IMR-90 (cell line): ENCODE measurements around the gene ARHGAP21. TPM values are rescaled to one million over a fixed set of nuclear protein-coding genes. Genes with fewer than 3 reads are reported as not detected.

Source experiments
- ATAC-seq: fragments of 200-7000 bp; cut with Tn5 transposase; 2 replicates; pipeline ENCODE4 v1.9.1; 2020; ENCODE audit warnings: low read depth, mild to moderate bottlenecking, moderate library complexity
- BruUV-seq: library from RNA; stranded (reverse); fragments of 400-500 nt; replicated peaks from 2 replicates; lab custom pipeline; 2021; lab: Mats Ljungman, UMichigan
- CTCF ChIA-PET: fragments of 300-600 bp; formaldehyde crosslinking; extraction: SDS; loops from one replicate; lab custom pipeline; 2021; ENCODE audit warnings: antibody characterized with exemption; lab: Yijun Ruan, JAX
- POLR2A ChIA-PET: fragments of 300-600 bp; sonication (Branson Sonifier 250); formaldehyde crosslinking; loops from one replicate; lab custom pipeline; 2022; ENCODE audit warnings: antibody characterized with exemption; ENCODE audit not compliant: unreplicated experiment; lab: Charles Lee
- DNase-seq: peaks from one replicate; pipeline ENCODE4 v3.0.0; 2013
- H2AFZ ChIP-seq: replicated peaks from 2 replicates; pipeline ENCODE3; 2013; ENCODE audit warnings: low read length, mild to moderate bottlenecking; ENCODE audit not compliant: poor library complexity
- H2AK5ac ChIP-seq: 2 replicates; pipeline ENCODE4 v1.6.1; 2013; ENCODE audit warnings: low read depth, low read length, inconsistent platforms
- H2AK9ac ChIP-seq: replicated peaks from 2 replicates; pipeline ENCODE3; 2013; ENCODE audit warnings: mild to moderate bottlenecking, low read depth, low read length, moderate library complexity; ENCODE audit not compliant: poor library complexity
- H2BK120ac ChIP-seq: 2 replicates; pipeline ENCODE4 v1.6.1; 2013; ENCODE audit warnings: low read depth, low read length, inconsistent platforms
- H2BK15ac ChIP-seq: 3 replicates; pipeline ENCODE4 v1.6.1; 2013; ENCODE audit warnings: low read depth, low read length, inconsistent platforms
- H2BK20ac ChIP-seq: 2 replicates; pipeline ENCODE4 v1.6.1; 2013; ENCODE audit warnings: low read depth, mild to moderate bottlenecking, inconsistent platforms, low read length, moderate library complexity
- H2BK5ac ChIP-seq: 2 replicates; pipeline ENCODE4 v1.6.1; 2013; ENCODE audit warnings: mild to moderate bottlenecking, low read depth, low read length, inconsistent platforms; ENCODE audit not compliant: poor library complexity, severe bottlenecking
- H3K14ac ChIP-seq: replicated peaks from 2 replicates; pipeline ENCODE4 v1.6.1; 2013; ENCODE audit warnings: low read depth, low read length, inconsistent platforms
- H3K18ac ChIP-seq: 2 replicates; pipeline ENCODE4 v1.6.1; 2013; ENCODE audit warnings: low read depth, low read length, control low read depth
- H3K23ac ChIP-seq: 2 replicates; pipeline ENCODE4 v1.6.1; 2013; ENCODE audit warnings: low read depth, low read length, inconsistent platforms
- H3K27ac ChIP-seq: 2 replicates; pipeline ENCODE4 v1.5.1; 2013; ENCODE audit warnings: mild to moderate bottlenecking, control low read depth, low read length; ENCODE audit not compliant: insufficient read depth
- H3K27me3 ChIP-seq: 2 replicates; pipeline ENCODE4 v1.6.1; 2013; ENCODE audit warnings: low read length; ENCODE audit not compliant: control insufficient read depth, insufficient read depth
- H3K36me3 ChIP-seq: 2 replicates; pipeline ENCODE4 v1.6.1; 2013; ENCODE audit warnings: low read length, mixed read lengths; ENCODE audit not compliant: control insufficient read depth, insufficient read depth
- H3K4ac ChIP-seq: 2 replicates; pipeline ENCODE4 v1.6.1; 2013; ENCODE audit warnings: low read depth, low read length, inconsistent platforms
- H3K4me1 ChIP-seq: 2 replicates; pipeline ENCODE4 v1.6.1; 2013; ENCODE audit warnings: low read length, mixed read lengths; ENCODE audit not compliant: control insufficient read depth, insufficient read depth
- H3K4me2 ChIP-seq: 2 replicates; pipeline ENCODE4 v1.6.1; 2013; ENCODE audit warnings: low read depth, mild to moderate bottlenecking, control low read depth, low read length, moderate library complexity
- H3K4me3 ChIP-seq: 2 replicates; pipeline ENCODE4 v1.5.1; 2013; ENCODE audit warnings: low read depth, mild to moderate bottlenecking, control low read depth, low read length, moderate library complexity; ENCODE audit not compliant: insufficient read depth
- H3K56ac ChIP-seq: 2 replicates; pipeline ENCODE4 v1.6.1; 2013; ENCODE audit warnings: low read length, inconsistent platforms; ENCODE audit not compliant: insufficient read depth; ENCODE audit errors: extremely low read depth
- H3K79me1 ChIP-seq, 2 experiments: 2 replicates each; pipeline ENCODE4 v1.6.1; 2013; ENCODE audit warnings: low read length in 2 of 2, inconsistent platforms in 1 of 2, low read depth in 1 of 2
- H3K9ac ChIP-seq: 2 replicates; pipeline ENCODE4 v1.6.1; 2013; ENCODE audit warnings: low read depth, low read length, control low read depth
- H3K9me1 ChIP-seq: 2 replicates; pipeline ENCODE4 v1.6.1; 2013; ENCODE audit warnings: low read length, inconsistent platforms; ENCODE audit not compliant: insufficient read depth
- H3K9me3 ChIP-seq: 2 replicates; pipeline ENCODE4 v1.6.1; 2013; ENCODE audit warnings: low read length; ENCODE audit not compliant: control insufficient read depth, insufficient read depth
- H4K20me1 ChIP-seq: 2 replicates; pipeline ENCODE4 v1.6.1; 2013; ENCODE audit warnings: low read length, inconsistent platforms; ENCODE audit not compliant: insufficient read depth
- H4K5ac ChIP-seq: 2 replicates; pipeline ENCODE4 v1.6.1; 2013; ENCODE audit warnings: mild to moderate bottlenecking, low read depth, low read length, control low read depth
- H4K8ac ChIP-seq, 2 experiments: 2 replicates each; pipeline ENCODE4 v1.6.1; 2013; ENCODE audit warnings: low read depth in 2 of 2, low read length in 2 of 2, control low read depth in 1 of 2, inconsistent platforms in 1 of 2
- H4K91ac ChIP-seq: 2 replicates; pipeline ENCODE4 v1.6.1; 2013; ENCODE audit warnings: low read depth, low read length, inconsistent platforms; ENCODE audit not compliant: insufficient read depth
- CEBPB ChIP-seq: IDR thresholded peaks from 2 replicates; pipeline ENCODE4 v1.6.1; 2012; ENCODE audit warnings: low read depth, low read length, improper control_type of control experiment
- CHD1 ChIP-seq: IDR thresholded peaks from 2 replicates; pipeline ENCODE4 v1.6.1; 2012; ENCODE audit warnings: low read depth, low read length, improper control_type of control experiment
- FOS ChIP-seq: fragments of 150-350 bp; IDR thresholded peaks from 2 replicates; pipeline ENCODE4 v1.6.1; 2016; ENCODE audit warnings: low read depth, low read length
- MAFK ChIP-seq: IDR thresholded peaks from 2 replicates; pipeline ENCODE4 v1.6.1; 2012; ENCODE audit warnings: low read depth, low read length, improper control_type of control experiment
- MAZ ChIP-seq: IDR thresholded peaks from 2 replicates; pipeline ENCODE4 v1.6.1; 2012; ENCODE audit warnings: low read depth, mild to moderate bottlenecking, low read length, improper control_type of control experiment, moderate library complexity, borderline replicate concordance
- MXI1 ChIP-seq: IDR thresholded peaks from 2 replicates; pipeline ENCODE4 v1.6.1; 2012; ENCODE audit warnings: low read depth, mild to moderate bottlenecking, low read length, moderate library complexity, borderline replicate concordance
- POLR2A ChIP-seq: IDR thresholded peaks from 2 replicates; pipeline ENCODE4 v1.6.1; 2012; ENCODE audit warnings: mild to moderate bottlenecking, low read depth, low read length
- WGBS, 2 experiments: methylation state at CpG; one replicate each; pipeline versions ENCODE4 v1.1.5 to v1.1.7; 2013; ENCODE audit warnings: missing lambda C conversion rate in 2 of 2; ENCODE audit not compliant: insufficient read length in 1 of 2; ENCODE audit errors: extremely low coverage in 2 of 2; 5-methylcytosine and 5-hydroxymethylcytosine counted together
- dilution Hi-C: fragments of 300-500 bp; cut with HindIII; formaldehyde crosslinking; loops from one replicate; pipeline ENCODE4 v1.14.3; 2018; ENCODE audit warnings: low sequenced_read_pairs; ENCODE audit not compliant: unreplicated experiment
- in situ Hi-C: fragments of 300-500 bp; cut with MboI; formaldehyde crosslinking; loops from 3 replicates; pipeline ENCODE4 v1.14.3; 2019; ENCODE audit warnings: low sequenced_read_pairs, inconsistent platforms, mixed read lengths
- intact Hi-C: fragments of 100-400 bp; cut with micrococcal nuclease; formaldehyde crosslinking; loops from 2 replicates; pipeline ENCODE4 v1.10.0; 2022
- polyA plus RNA-seq, 3 experiments: library from polyadenylated mRNA; depleted of rRNA; stranded (reverse); fragments of >200 nt; gene quantifications; 2 replicates each; pipeline ENCODE4 v1.2.3, GENCODE V29; 2012; ENCODE audit warnings: low replicate concordance in 1 of 3
- total RNA-seq: library from RNA; depleted of rRNA; stranded (reverse); fragments of >200 nt; gene quantifications from 2 replicates; pipeline ENCODE4 v1.2.3, GENCODE V29; 2012
- TF ChIP-seq, protein P1 (sequence below): fragments of 150-350 bp; IDR thresholded peaks from 2 replicates; pipeline ENCODE4 v1.6.1; 2017; ENCODE audit warnings: mild to moderate bottlenecking, antibody characterized with exemption, low read length, low read depth

ARHGAP21 gene
- total and polyA plus RNA-seq, 2 of the 4 experiments (the other 2 are of a cell fraction), result 43.3 to 94.3 TPM

DNA sequence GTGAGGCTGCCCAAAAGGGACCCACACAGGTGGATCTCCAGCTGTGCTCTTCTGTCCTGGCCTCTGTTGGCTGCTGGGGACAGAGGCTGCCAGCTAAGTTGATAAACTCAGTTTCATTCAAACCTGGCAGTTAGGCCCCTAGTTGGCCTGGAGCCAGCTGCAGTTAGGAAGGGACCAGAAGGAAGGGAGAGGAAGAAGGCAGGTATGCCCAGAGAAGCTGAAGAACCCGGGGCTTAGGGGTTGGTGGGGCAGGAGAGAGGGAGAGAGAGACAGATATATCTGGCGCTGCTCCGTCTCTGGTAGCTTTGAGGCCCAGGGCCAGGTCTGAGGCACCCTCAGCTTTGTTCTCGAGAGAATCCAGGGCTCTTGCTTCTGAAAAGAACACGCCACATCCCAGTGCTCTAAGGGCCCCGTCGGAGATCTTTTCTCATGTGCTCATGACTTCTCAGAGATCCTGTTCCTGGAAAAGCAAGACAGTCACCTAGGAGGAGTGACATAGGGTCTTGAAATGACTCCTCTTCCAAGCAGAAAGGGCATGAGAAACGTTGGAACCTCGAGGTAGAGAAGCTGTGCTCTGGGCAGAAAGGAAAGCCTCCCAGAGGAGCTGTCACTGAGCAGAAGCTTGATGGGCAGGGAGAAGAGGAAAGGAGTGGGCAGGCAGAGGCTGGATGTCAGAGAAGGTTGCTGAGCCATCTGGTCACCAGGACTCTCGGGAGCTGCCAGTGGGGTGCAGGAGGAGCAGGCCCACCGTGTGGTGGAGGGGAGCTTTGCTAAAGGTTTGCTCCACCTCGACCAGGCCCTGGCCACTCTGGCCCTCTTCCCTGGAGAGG lies 153.6 kb downstream of the ARHGAP21 start:
- Histone ChIP-seq H3K4ac (no peak overlapping the region), H4K8ac (no peak overlapping the region), H3K27me3 (no peaks in the 10 kb centered on the region; the same call in none of the 2 replicates), H3K4me2 (no peak overlapping the region), H3K18ac (no peak overlapping the region), H3K23ac (no peak overlapping the region), H3K14ac (no peak overlapping the region), H3K9me1 (no peaks in the 10 kb centered on the region), H3K9me3 (no peaks in the 10 kb centered on the region), H3K4me1 (no peaks in the 10 kb centered on the region), H4K20me1 (no peaks in the 10 kb centered on the region), H2AK5ac (no peak overlapping the region), H2BK120ac (no peak overlapping the region), H2AFZ (peak overlapping the region; percentile 37), H3K27ac (no peak overlapping the region), H2BK5ac (no peak overlapping the region), H2AK9ac (no peak overlapping the region), H2BK20ac (no peak overlapping the region), H3K4me3 (no peak overlapping the region), H4K5ac (no peak overlapping the region), H3K56ac (no peak overlapping the region), H3K36me3 (no peaks in the 10 kb centered on the region), H4K91ac (no peak overlapping the region), H3K9ac (no peak overlapping the region), H2BK15ac (no peak overlapping the region), H3K79me1 (no peaks in the 10 kb centered on the region)
- POLR2A ChIA-PET, result no interaction called here
- in situ Hi-C loops, result no loop called here
- no TSS peak for BruUV-seq
- TF ChIP-seq FOS (no peak), MAZ (no peak), CHD1 (no peak), MAFK (no peak), CEBPB (no peak), MXI1 (no peak), POLR2A (no peak)
- TF ChIP-seq, protein P1, sequence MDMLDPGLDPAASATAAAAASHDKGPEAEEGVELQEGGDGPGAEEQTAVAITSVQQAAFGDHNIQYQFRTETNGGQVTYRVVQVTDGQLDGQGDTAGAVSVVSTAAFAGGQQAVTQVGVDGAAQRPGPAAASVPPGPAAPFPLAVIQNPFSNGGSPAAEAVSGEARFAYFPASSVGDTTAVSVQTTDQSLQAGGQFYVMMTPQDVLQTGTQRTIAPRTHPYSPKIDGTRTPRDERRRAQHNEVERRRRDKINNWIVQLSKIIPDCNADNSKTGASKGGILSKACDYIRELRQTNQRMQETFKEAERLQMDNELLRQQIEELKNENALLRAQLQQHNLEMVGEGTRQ, result no peak
- intact Hi-C loops, result no loop called here
- CTCF ChIA-PET, result no interaction called here
- DNase-seq (no peak), ATAC-seq (no peak)
- dilution Hi-C loops, result no loop called here
- WGBS, 2 experiments, result 41% methylated on average over 3 of the region's 12 CpGs; no CpG with 5 or more reads in 1 of the 2 experiments
